NCI-H2196 (cell line): ENCODE data around the gene XCR1.

ENCODE experiments used
- DNase-seq: peaks from one replicate; lab custom pipeline; 2025; ENCODE audit not compliant: unreplicated experiment; lab: John Stamatoyannopoulos, UW

Gene XCR1

GRCh38 chr3:45984331-45985312 lies 42.7 kb downstream of the XCR1 start:
- peak; percentile 32 for DNase-seq

GRCh38 chr3:45983770-45984169 lies 43.5 kb downstream of the XCR1 start:
- DNase-seq = no peak

GRCh38 chr3:45981346-45982074 lies 45.8 kb downstream of the XCR1 start:
- no peak for DNase-seq

- DNase-seq = no peak
Measured at GRCh38 chr3:45980819-45981218, 46.5 kb downstream of the XCR1 start.

GRCh38 chr3:45980229-45980813 lies 47.0 kb downstream of the XCR1 start:
- no peak for DNase-seq

- no peak for DNase-seq
Measured at GRCh38 chr3:45979378-45979777, 47.9 kb downstream of the XCR1 start.

- DNase-seq = peak; percentile 54
Measured at GRCh38 chr3:45978006-45978761, 49.1 kb downstream of the XCR1 start.

GRCh38 chr3:45976191-45977091 lies 50.8 kb downstream of the XCR1 start:
- DNase-seq = no peak

GRCh38 chr3:45975686-45976085 lies 51.6 kb downstream of the XCR1 start:
- DNase-seq = no peak

GRCh38 chr3:45974686-45975085 lies 52.6 kb downstream of the XCR1 start:
- DNase-seq = no peak

GRCh38 chr3:45972534-45973402 lies 54.5 kb downstream of the XCR1 start:
- DNase-seq = no peak

GRCh38 chr3:45969953-45970352 lies 57.3 kb downstream of the XCR1 start:
- no peak for DNase-seq

- DNase-seq = no peak
Measured at GRCh38 chr3:45969116-45969515, 58.2 kb downstream of the XCR1 start.

GRCh38 chr3:45968706-45969105 lies 58.6 kb downstream of the XCR1 start:
- no peak for DNase-seq

- DNase-seq = no peak
Measured at GRCh38 chr3:45968149-45968548, 59.1 kb downstream of the XCR1 start.

GRCh38 chr3:45967724-45968123 lies 59.6 kb downstream of the XCR1 start:
- no peak for DNase-seq
